Astrocyte of the cerebellum (primary cell): ENCODE data around the gene MTX1.

Source experiments
- DNase-seq: peaks from one replicate; pipeline ENCODE4 v3.0.0-alpha.2; 2011; ENCODE audit warnings: low read depth
- H3K4me3 ChIP-seq: 2 replicates; pipeline ENCODE4 v1.5.1; 2011; ENCODE audit warnings: mild to moderate bottlenecking, low read depth, low read length, moderate library complexity
- CTCF ChIP-seq: IDR thresholded peaks from 2 replicates; pipeline ENCODE4 v1.5.1; 2012; ENCODE audit warnings: low read length, low read depth, moderate library complexity, mild to moderate bottlenecking; ENCODE audit errors: missing control alignments
- in situ Hi-C: cut with HindIII; loops from 2 replicates; pipeline ENCODE4 v1.10.0; 2017; ENCODE audit warnings: low sequenced_read_pairs

The MTX1 gene

GRCh38 chr1:155175281-155175926, 33.1 kb upstream of the MTX1 start:
- TF ChIP-seq CTCF, result no peak
- in situ Hi-C loops, result no loop called here
- peak overlapping the region; percentile 96 for H3K4me3 ChIP-seq
- DNase-seq, result no peak

- no peak for TF ChIP-seq CTCF
- in situ Hi-C loops, result no loop called here
Observed at GRCh38 chr1:155175927-155176371, 32.5 kb upstream of the MTX1 start.

GRCh38 chr1:155176544-155177071, 31.9 kb upstream of the MTX1 start:
- DNase-seq, result peak; percentile 34
- in situ Hi-C loops, result no loop called here
- no peak overlapping the region for H3K4me3 ChIP-seq

More at GRCh38 chr1:155175927-155176371, 32.5 kb upstream of the MTX1 start:
- no peak for DNase-seq
- no peak overlapping the region for H3K4me3 ChIP-seq

GRCh38 chr1:155177192-155177917, 31.1 kb upstream of the MTX1 start:
- no peak for TF ChIP-seq CTCF
- no peak for DNase-seq
- in situ Hi-C loops, result no loop called here
- no peak overlapping the region for H3K4me3 ChIP-seq

More at GRCh38 chr1:155176544-155177071, 31.9 kb upstream of the MTX1 start:
- TF ChIP-seq CTCF, result peak; percentile 96

- no peak for TF ChIP-seq CTCF
Observed at GRCh38 chr1:155177918-155178281, 30.6 kb upstream of the MTX1 start.

GRCh38 chr1:155178441-155179111, 29.9 kb upstream of the MTX1 start:
- DNase-seq, result no peak
- no peak overlapping the region for H3K4me3 ChIP-seq
- TF ChIP-seq CTCF, result no peak
- in situ Hi-C loops, result no loop called here

More at GRCh38 chr1:155177918-155178281, 30.6 kb upstream of the MTX1 start:
- no peak overlapping the region for H3K4me3 ChIP-seq
- in situ Hi-C loops, result no loop called here
- no peak for DNase-seq
